Neural progenitor cell (in vitro differentiated cells): Measurements from ENCODE around the gene PCGF5.

ENCODE experiments used
- EZH2phosphoT487 ChIP-seq: fragments of 200-600 bp; sonication (generic); IDR thresholded peaks from 2 replicates; pipeline ENCODE4 v1.6.1; 2017; ENCODE audit warnings: antibody characterized with exemption
- TF ChIP-seq, protein P1 (sequence below): fragments of 200-600 bp; sonication (generic); IDR thresholded peaks from 2 replicates; pipeline ENCODE4 v1.5.1; 2017; ENCODE audit warnings: antibody characterized with exemption, mild to moderate bottlenecking

GRCh38 chr10:91171485-91171884 lies 49.0 kb upstream of the PCGF5 start:
- no peak for TF ChIP-seq EZH2phosphoT487
- TF ChIP-seq, protein P1, sequence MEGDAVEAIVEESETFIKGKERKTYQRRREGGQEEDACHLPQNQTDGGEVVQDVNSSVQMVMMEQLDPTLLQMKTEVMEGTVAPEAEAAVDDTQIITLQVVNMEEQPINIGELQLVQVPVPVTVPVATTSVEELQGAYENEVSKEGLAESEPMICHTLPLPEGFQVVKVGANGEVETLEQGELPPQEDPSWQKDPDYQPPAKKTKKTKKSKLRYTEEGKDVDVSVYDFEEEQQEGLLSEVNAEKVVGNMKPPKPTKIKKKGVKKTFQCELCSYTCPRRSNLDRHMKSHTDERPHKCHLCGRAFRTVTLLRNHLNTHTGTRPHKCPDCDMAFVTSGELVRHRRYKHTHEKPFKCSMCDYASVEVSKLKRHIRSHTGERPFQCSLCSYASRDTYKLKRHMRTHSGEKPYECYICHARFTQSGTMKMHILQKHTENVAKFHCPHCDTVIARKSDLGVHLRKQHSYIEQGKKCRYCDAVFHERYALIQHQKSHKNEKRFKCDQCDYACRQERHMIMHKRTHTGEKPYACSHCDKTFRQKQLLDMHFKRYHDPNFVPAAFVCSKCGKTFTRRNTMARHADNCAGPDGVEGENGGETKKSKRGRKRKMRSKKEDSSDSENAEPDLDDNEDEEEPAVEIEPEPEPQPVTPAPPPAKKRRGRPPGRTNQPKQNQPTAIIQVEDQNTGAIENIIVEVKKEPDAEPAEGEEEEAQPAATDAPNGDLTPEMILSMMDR, result no peak
